ENCODE data around the gene PEBP1.

DNA sequence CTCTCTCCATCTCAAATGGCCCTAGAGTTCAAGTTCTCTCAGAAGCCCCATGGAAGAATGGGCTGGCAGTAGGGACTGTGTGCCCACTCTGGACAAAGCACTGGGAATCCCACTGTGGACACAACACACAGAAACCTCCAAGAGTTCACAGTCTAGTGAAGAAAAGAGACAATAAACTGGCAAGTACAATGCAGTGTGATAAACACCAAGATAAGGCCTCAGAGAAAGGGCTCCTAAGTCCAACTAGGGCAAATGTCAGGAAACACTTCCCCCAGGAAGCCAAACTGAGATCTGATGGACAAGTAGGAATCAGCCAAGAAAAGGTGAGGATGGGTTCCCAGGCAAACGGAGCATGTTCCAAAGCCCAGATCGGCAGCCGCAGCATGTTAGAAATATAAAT lies 37.5 kb upstream of the PEBP1 start:
- no peak for TF ChIP-seq POLR2A (IDR thresholded peaks at IDR 0.05)
- TF ChIP-seq, protein P1, sequence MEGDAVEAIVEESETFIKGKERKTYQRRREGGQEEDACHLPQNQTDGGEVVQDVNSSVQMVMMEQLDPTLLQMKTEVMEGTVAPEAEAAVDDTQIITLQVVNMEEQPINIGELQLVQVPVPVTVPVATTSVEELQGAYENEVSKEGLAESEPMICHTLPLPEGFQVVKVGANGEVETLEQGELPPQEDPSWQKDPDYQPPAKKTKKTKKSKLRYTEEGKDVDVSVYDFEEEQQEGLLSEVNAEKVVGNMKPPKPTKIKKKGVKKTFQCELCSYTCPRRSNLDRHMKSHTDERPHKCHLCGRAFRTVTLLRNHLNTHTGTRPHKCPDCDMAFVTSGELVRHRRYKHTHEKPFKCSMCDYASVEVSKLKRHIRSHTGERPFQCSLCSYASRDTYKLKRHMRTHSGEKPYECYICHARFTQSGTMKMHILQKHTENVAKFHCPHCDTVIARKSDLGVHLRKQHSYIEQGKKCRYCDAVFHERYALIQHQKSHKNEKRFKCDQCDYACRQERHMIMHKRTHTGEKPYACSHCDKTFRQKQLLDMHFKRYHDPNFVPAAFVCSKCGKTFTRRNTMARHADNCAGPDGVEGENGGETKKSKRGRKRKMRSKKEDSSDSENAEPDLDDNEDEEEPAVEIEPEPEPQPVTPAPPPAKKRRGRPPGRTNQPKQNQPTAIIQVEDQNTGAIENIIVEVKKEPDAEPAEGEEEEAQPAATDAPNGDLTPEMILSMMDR (IDR thresholded peaks at IDR 0.05): no peak
